SW480 (cell line): Measurements from ENCODE around the gene CISD2.
"Not testable (repeated sequence)": the region's sequence is repeated elsewhere in the genome, so short reads cannot be mapped to it uniquely, and the experiment has no call there.

ENCODE experiments used
- DNase-seq: peaks from one replicate; pipeline ENCODE4 v3.0.0-alpha.2; 2016; ENCODE audit warnings: low spot score

The CISD2 gene

DNA sequence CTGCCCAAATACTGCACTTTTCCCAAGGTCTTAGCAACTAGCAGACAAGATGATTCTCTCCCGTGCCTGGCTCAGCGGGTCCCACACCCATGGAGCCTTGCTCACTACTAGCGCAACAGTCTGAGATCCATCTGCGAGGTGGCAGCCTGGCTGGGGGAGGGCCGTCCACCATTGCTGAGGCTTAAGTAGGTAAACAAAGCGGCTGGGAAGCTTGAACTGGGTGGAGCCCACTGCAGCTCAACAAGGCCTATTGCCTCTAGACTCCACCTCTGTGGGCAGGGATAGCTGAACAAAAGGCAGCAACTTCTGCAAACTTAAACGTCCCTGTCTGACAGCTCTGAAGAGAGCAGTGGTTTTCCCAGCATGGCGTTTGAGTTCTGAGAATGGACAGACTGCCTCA, 50.9 kb downstream of the CISD2 start:
- DNase-seq: not testable (repeated sequence)

GRCh38 chr4:102935716-102936115, 66.9 kb downstream of the CISD2 start:
- DNase-seq: no peak

- not testable (repeated sequence) for DNase-seq
Measured at GRCh38 chr4:102938063-102938462, 69.3 kb downstream of the CISD2 start.
